HCT116 (cell line): Measurements from ENCODE around the gene APBA2.
"Not testable (repeated sequence)": the region's sequence is repeated elsewhere in the genome, so short reads cannot be mapped to it uniquely, and the experiment has no call there.

Source experiments
- CEBPB ChIP-seq: IDR thresholded peaks from 2 replicates; pipeline ENCODE4 v1.6.1; 2012; ENCODE audit warnings: low read depth
- TF ChIP-seq, protein P1 (sequence below), 3 experiments: fragments of 200-600 bp in 1 of 3; sonication (generic) in 1 of 3; IDR thresholded peaks in 2 of 3; conservative IDR thresholded peaks in 1 of 3; 2 replicates each; pipeline ENCODE4 v1.5.1; 2012 to 2017; ENCODE audit warnings: low read depth in 2 of 3, low read length in 2 of 3, antibody characterized with exemption in 1 of 3, borderline replicate concordance in 1 of 3, control low read depth in 1 of 3, mild to moderate bottlenecking in 1 of 3, mixed read lengths in 1 of 3, mixed run types in 1 of 3, moderate library complexity in 1 of 3; ENCODE audit not compliant: insufficient read depth in 1 of 3

DNA sequence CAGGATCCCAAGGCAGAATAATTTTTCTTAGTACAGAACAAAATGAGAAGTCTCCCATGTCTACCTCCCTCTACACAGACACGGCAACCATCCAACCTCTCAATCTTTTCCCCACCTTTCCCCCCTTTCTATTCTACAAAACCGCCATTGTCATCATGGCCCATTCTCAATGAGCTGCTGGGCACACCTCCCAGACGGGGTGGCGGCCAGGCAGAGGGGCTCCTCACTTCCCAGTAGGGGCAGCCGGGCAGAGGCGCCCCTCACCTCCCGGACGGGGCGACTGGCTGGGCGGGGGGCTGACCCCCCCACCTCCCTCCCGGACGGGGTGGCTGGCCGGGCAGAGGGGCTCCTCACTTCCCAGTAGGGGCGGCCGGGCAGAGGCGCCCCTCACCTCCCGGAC lies 36.5 kb upstream of the APBA2 start:
- TF ChIP-seq, protein P1, sequence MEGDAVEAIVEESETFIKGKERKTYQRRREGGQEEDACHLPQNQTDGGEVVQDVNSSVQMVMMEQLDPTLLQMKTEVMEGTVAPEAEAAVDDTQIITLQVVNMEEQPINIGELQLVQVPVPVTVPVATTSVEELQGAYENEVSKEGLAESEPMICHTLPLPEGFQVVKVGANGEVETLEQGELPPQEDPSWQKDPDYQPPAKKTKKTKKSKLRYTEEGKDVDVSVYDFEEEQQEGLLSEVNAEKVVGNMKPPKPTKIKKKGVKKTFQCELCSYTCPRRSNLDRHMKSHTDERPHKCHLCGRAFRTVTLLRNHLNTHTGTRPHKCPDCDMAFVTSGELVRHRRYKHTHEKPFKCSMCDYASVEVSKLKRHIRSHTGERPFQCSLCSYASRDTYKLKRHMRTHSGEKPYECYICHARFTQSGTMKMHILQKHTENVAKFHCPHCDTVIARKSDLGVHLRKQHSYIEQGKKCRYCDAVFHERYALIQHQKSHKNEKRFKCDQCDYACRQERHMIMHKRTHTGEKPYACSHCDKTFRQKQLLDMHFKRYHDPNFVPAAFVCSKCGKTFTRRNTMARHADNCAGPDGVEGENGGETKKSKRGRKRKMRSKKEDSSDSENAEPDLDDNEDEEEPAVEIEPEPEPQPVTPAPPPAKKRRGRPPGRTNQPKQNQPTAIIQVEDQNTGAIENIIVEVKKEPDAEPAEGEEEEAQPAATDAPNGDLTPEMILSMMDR (IDR thresholded peaks at IDR 0.05 in 2 of 3, conservative IDR thresholded peaks at IDR 0.05 in 1 of 3; ENCODE audit: borderline replicate concordance in 1 of 3, insufficient read depth in 1 of 3, low read depth in 2 of 3, low read length in 2 of 3) = not testable (repeated sequence)
- not testable (repeated sequence) for TF ChIP-seq CEBPB
